ENCODE data around the gene BLID. TPM values are rescaled to one million over a fixed set of nuclear protein-coding genes. Genes with fewer than 3 reads are reported as not detected.

Gene BLID
- total RNA-seq (2014; rRNA removed; shearing (Covaris generic)): 0.42 TPM in 1 of 2 replicates, not detected in the other

GRCh38 chr11:122115524-122116379 lies at the start of gene BLID:
Gene BLID (minus strand): TSS chr11:122116215. CDS start chr11:122115922, 293 bp downstream.
- Histone ChIP-seq H3K9me3 (replicated peaks) (no peaks in the 10 kb centered on the region), H3K36me3 (peaks cover 17% of the 10 kb centered on the region; the same call in 1 of the 2 replicates), H3K4me1 (replicated peaks) (no peaks in the 10 kb centered on the region), H3K27me3 (replicated peaks) (no peaks in the 10 kb centered on the region), H3K27ac (no peak within 1 kb of the TSS), H3K4me3 (no peak within 1 kb of the TSS)
- no peak for DNase-seq (ENCODE audit: low read depth in 1 of 2, low spot score in 2 of 2)

DNA sequence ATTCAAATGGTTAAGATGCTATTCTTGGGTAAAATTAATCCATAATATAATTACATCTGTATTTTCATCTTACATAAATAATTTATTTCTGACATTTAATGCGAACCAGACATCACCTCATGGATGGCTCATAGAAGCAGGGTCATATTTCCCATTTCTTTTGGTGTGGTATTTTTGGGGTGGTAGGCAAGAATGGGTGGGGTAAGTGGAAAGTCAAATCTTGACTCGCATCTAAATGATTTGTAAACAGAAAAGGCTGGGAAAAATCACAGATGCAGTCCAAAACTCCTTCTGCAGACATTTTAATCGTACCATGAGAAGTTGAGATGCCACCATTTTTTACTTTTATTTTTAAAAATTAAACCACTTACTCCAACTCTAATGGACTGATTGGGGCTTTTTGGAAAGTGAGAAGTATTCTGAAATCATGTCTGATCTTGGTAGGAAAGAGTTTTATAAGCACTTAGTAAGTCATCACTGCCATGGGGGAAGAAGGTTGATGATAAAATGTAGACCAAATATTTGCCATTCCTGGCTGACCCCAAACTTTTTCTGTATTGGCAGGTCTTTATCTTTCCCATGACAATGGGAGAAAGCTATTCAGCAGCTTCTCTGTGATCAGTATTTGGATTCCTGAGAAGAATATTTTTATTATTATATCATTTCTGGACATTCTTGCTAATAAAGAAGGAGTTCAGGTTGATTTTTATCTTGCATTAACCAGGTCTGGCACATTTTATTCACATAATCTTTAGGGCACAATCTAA lies 47.2 kb upstream of the BLID start:
- Histone ChIP-seq H3K27ac (no peak overlapping the region), H3K4me1 (replicated peaks) (peaks cover 59% of the 10 kb centered on the region), H3K36me3 (no peaks in the 10 kb centered on the region; the same call in 1 of the 2 replicates), H3K27me3 (replicated peaks) (no peaks in the 10 kb centered on the region), H3K9me3 (replicated peaks) (no peaks in the 10 kb centered on the region), H3K4me3 (no peak overlapping the region)
- DNase-seq (ENCODE audit: low read depth in 1 of 2, low spot score in 2 of 2): no peak

- no peak overlapping the region for H3K4me3 ChIP-seq
- no peak for DNase-seq (ENCODE audit: low read depth in 1 of 2, low spot score in 2 of 2)
- H3K36me3 ChIP-seq: no peaks in the 10 kb centered on the region; the same call in 1 of the 2 replicates
These were observed 46.1 kb upstream of the BLID start for GRCh38 chr11:122162095-122162494.

GRCh38 chr11:122160841-122161590 lies 45.0 kb upstream of the BLID start:
- H3K4me1 ChIP-seq (replicated peaks): peaks cover 46% of the 10 kb centered on the region
- H3K4me3 ChIP-seq: no peak overlapping the region
- no peak overlapping the region for H3K27ac ChIP-seq
- H3K27me3 ChIP-seq (replicated peaks): no peaks in the 10 kb centered on the region
- no peak for DNase-seq (ENCODE audit: low read depth in 1 of 2, low spot score in 2 of 2)
- H3K36me3 ChIP-seq: no peaks in the 10 kb centered on the region
- H3K9me3 ChIP-seq (replicated peaks): no peaks in the 10 kb centered on the region

More at GRCh38 chr11:122162095-122162494, 46.1 kb upstream of the BLID start:
- Histone ChIP-seq H3K9me3 (replicated peaks) (no peaks in the 10 kb centered on the region), H3K27ac (no peak overlapping the region), H3K4me1 (replicated peaks) (peaks cover 48% of the 10 kb centered on the region), H3K27me3 (replicated peaks) (no peaks in the 10 kb centered on the region)

DNA sequence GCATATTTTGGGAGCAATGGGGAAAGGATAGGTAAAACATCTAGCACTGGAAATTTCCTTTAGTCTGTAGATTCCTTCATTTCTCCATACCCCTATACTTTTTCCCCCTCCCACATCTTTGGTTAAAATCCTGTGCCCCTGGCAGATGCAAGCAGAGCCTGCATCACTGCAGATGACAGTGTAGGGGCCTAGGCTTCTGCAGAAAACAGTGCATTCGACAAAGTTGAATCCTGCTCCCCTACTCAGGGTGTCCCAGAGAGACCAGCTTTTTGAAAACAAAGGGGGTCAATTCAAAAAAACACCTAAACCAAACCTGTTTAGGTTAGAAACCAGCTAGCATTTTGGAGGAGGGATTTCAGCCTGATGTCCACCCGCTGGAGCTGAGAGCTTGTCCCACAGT lies 43.8 kb upstream of the BLID start:
- peak overlapping the region; percentile 85; the same call in 1 of the 2 replicates for H3K27ac ChIP-seq
- no peaks in the 10 kb centered on the region for H3K9me3 ChIP-seq (replicated peaks)
- H3K36me3 ChIP-seq: no peaks in the 10 kb centered on the region
- no peak overlapping the region for H3K4me3 ChIP-seq
- H3K4me1 ChIP-seq (replicated peaks): peaks cover 49% of the 10 kb centered on the region
- no peaks in the 10 kb centered on the region for H3K27me3 ChIP-seq (replicated peaks)
- DNase-seq (ENCODE audit: low read depth in 1 of 2, low spot score in 2 of 2): no peak

DNA sequence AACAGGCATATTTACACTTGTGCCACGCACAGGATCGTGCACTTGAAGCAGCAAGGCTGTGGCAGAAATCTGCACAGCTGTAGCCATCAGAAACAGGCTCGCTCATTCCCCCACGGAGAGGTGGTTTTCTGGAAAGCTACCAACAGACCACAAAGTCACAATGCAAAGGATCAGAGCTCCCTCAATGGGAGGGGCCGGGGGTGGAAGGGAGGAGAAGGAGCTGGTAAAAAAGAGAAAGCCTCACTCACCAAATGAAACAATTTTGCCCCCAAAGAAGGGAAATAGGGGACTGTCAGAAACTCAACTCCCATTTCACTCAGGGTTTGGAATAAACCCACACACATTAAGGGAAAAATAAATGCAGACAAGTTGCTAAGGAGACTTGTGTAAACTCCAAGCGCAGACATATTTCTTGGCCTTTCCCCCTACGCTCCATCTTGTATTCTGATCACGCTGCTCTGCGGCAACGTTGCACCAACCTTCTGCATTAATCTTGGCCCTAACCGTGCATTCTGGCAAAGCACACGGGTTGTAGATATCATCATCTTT lies 43.2 kb upstream of the BLID start:
- Histone ChIP-seq H3K4me1 (replicated peaks) (peaks cover 51% of the 10 kb centered on the region), H3K9me3 (replicated peaks) (no peaks in the 10 kb centered on the region), H3K36me3 (no peaks in the 10 kb centered on the region), H3K4me3 (peak overlapping the region; percentile 16), H3K27me3 (replicated peaks) (no peaks in the 10 kb centered on the region), H3K27ac (peak overlapping the region; percentile 85)
- DNase-seq (ENCODE audit: low read depth in 1 of 2, low spot score in 2 of 2): peak; percentile 55 to 59

- H3K4me1 ChIP-seq (replicated peaks): peaks cover 46% of the 10 kb centered on the region
- H3K36me3 ChIP-seq: no peaks in the 10 kb centered on the region
- no peak overlapping the region; the same call in 1 of the 2 replicates for H3K4me3 ChIP-seq
- H3K27ac ChIP-seq: peak overlapping the region; percentile 85
- no peaks in the 10 kb centered on the region for H3K27me3 ChIP-seq (replicated peaks)
- peak in 1 of 2 experiments; percentile 47 for DNase-seq (ENCODE audit: low read depth in 1 of 2, low spot score in 2 of 2)
- no peaks in the 10 kb centered on the region for H3K9me3 ChIP-seq (replicated peaks)
These were observed 42.2 kb upstream of the BLID start for GRCh38 chr11:122158171-122158570.

- Histone ChIP-seq H3K4me3 (peak overlapping the region; percentile 32), H3K27me3 (replicated peaks) (no peaks in the 10 kb centered on the region), H3K36me3 (no peaks in the 10 kb centered on the region), H3K9me3 (replicated peaks) (no peaks in the 10 kb centered on the region), H3K4me1 (replicated peaks) (peaks cover 44% of the 10 kb centered on the region), H3K27ac (peak overlapping the region; percentile 85)
- DNase-seq (ENCODE audit: low read depth in 1 of 2, low spot score in 2 of 2): peak in 1 of 2 experiments; percentile 54
These were observed 41.7 kb upstream of the BLID start for GRCh38 chr11:122157653-122158161.

GRCh38 chr11:122156940-122157382 lies 40.9 kb upstream of the BLID start:
- Histone ChIP-seq H3K27ac (peak overlapping the region; percentile 85), H3K4me3 (peak overlapping the region; percentile 32), H3K27me3 (replicated peaks) (no peaks in the 10 kb centered on the region), H3K4me1 (replicated peaks) (peaks cover 47% of the 10 kb centered on the region), H3K36me3 (no peaks in the 10 kb centered on the region), H3K9me3 (replicated peaks) (no peaks in the 10 kb centered on the region)
- peak; percentile 48 to 52 for DNase-seq (ENCODE audit: low read depth in 1 of 2, low spot score in 2 of 2)

DNA sequence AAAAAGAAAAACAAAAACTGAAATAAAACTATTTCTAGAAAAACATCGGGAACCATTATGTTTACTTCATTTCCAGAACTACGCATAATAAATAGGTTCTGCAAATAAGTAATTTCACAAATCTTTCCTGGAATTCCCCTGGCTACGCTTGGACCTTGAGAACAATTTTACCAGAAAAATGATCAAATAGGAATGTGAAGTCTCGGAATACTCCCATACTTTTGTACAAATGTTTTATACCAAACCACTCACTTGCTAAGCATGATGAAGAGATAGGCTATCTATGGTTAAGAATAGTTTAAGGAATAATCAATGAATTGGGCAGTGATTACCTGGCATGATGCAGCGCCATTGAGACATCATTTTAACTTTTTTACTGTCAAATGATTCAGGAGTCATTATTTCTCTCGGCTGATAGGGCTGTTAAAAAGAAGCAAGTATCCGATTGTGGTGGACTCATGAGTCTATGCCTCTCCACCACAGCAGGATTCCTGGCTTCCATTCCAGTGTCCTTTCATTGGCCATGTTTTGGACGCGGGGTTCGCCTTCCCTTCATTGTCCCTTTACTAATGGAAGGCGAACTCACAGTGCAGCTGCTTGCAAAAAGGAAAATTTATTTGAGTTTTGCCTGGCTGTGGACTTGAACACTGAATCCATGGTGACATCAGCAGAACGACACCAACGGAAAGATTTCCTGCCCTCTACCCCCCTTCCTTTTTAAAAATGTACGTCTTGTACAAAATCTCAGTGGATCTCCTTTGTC lies 39.9 kb upstream of the BLID start:
- Histone ChIP-seq H3K27ac (peak overlapping the region; percentile 85), H3K4me1 (replicated peaks) (peaks cover 52% of the 10 kb centered on the region), H3K9me3 (replicated peaks) (no peaks in the 10 kb centered on the region), H3K4me3 (peak overlapping the region; percentile 32; the same call in 1 of the 2 replicates), H3K36me3 (no peaks in the 10 kb centered on the region), H3K27me3 (replicated peaks) (no peaks in the 10 kb centered on the region)
- no peak for DNase-seq (ENCODE audit: low read depth in 1 of 2, low spot score in 2 of 2)

DNA sequence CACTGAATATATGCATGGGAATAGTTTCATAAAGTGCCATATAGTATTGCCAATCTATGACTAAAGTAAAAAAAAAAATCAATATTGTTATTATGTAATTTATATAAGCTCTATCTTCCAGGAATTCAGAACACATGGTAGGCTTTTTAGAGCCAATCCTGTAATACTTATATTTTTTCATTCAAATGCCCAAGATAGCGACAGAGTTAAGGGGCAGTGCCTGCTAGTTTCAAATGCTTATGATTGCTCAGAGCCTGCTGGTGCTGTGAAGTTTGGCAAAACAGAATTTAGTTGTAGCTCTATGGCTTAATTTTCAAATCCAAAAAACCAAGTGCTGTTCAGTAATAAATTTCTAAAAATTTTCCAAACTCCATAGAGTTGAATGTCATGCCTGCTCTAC lies 39.0 kb upstream of the BLID start:
- H3K4me3 ChIP-seq: no peak overlapping the region
- no peaks in the 10 kb centered on the region for H3K36me3 ChIP-seq
- no peaks in the 10 kb centered on the region for H3K27me3 ChIP-seq (replicated peaks)
- H3K4me1 ChIP-seq (replicated peaks): peaks cover 56% of the 10 kb centered on the region
- no peak overlapping the region for H3K27ac ChIP-seq
- no peaks in the 10 kb centered on the region for H3K9me3 ChIP-seq (replicated peaks)
- DNase-seq (ENCODE audit: low read depth in 1 of 2, low spot score in 2 of 2): no peak

- no peaks in the 10 kb centered on the region for H3K36me3 ChIP-seq
- H3K27me3 ChIP-seq (replicated peaks): no peaks in the 10 kb centered on the region
- no peaks in the 10 kb centered on the region for H3K9me3 ChIP-seq (replicated peaks)
- H3K27ac ChIP-seq: no peak overlapping the region
- no peak overlapping the region for H3K4me3 ChIP-seq
- H3K4me1 ChIP-seq (replicated peaks): peaks cover 48% of the 10 kb centered on the region
- no peak for DNase-seq (ENCODE audit: low read depth in 1 of 2, low spot score in 2 of 2)
These were observed 38.2 kb upstream of the BLID start for GRCh38 chr11:122154227-122154626.
